Endodermal cell (in vitro differentiated cells): ENCODE data around the gene RDH13. TPM values are rescaled to one million over a fixed set of nuclear protein-coding genes. Genes with fewer than 3 reads are reported as not detected.
"Not testable (repeated sequence)": the region's sequence is repeated elsewhere in the genome, so short reads cannot be mapped to it uniquely, and the experiment has no call there.

Experiments
- DNase-seq: peaks from one replicate; pipeline ENCODE4 v3.0.0-alpha.2; 2017
- H3K27ac ChIP-seq: 2 replicates; pipeline ENCODE4 v1.5.1; 2013; ENCODE audit warnings: mild to moderate bottlenecking, low read depth, low read length, moderate library complexity
- H3K27me3 ChIP-seq: 2 replicates; pipeline ENCODE4 v1.6.1; 2013; ENCODE audit warnings: mild to moderate bottlenecking, low read length, moderate library complexity; ENCODE audit not compliant: insufficient read depth, control insufficient read depth, poor library complexity, severe bottlenecking
- H3K36me3 ChIP-seq: 2 replicates; pipeline ENCODE4 v1.7.0; 2013; ENCODE audit warnings: mild to moderate bottlenecking, low read length, moderate library complexity; ENCODE audit not compliant: control insufficient read depth, insufficient read depth
- H3K4me1 ChIP-seq: one replicate; pipeline ENCODE4 v1.7.0; 2013; ENCODE audit warnings: low read length; ENCODE audit not compliant: control insufficient read depth, insufficient read depth
- H3K4me3 ChIP-seq: 2 replicates; pipeline ENCODE4 v1.5.1; 2013; ENCODE audit warnings: mild to moderate bottlenecking, low read length, moderate library complexity
- H3K9ac ChIP-seq: 2 replicates; pipeline ENCODE4 v1.6.1; 2013; ENCODE audit warnings: mild to moderate bottlenecking, low read length, moderate library complexity; ENCODE audit not compliant: poor library complexity, severe bottlenecking; ENCODE audit errors: extremely low read depth
- H3K9me3 ChIP-seq: 2 replicates; pipeline ENCODE4 v1.6.1; 2013; ENCODE audit warnings: mild to moderate bottlenecking, low read length, moderate library complexity; ENCODE audit not compliant: control insufficient read depth
- H3K27ac Mint-ChIP-seq: 2 replicates; pipeline ENCODE4 v1.8.0; 2020; ENCODE audit warnings: mixed read lengths
- H3K27me3 Mint-ChIP-seq: 2 replicates; pipeline ENCODE4 v1.8.0; 2021; ENCODE audit warnings: mild to moderate bottlenecking, mixed read lengths; ENCODE audit not compliant: insufficient read depth
- H3K36me3 Mint-ChIP-seq: 2 replicates; pipeline ENCODE4 v1.8.0; 2020; ENCODE audit warnings: low read depth, mixed read lengths
- H3K4me1 Mint-ChIP-seq: 2 replicates; pipeline ENCODE4 v1.8.0; 2020; ENCODE audit warnings: mixed read lengths
- H3K4me3 Mint-ChIP-seq: 2 replicates; pipeline ENCODE4 v1.8.0; 2020; ENCODE audit warnings: mild to moderate bottlenecking, moderate library complexity, mixed read lengths
- H3K9me3 Mint-ChIP-seq: 2 replicates; pipeline ENCODE4 v1.8.0; 2020; ENCODE audit warnings: mild to moderate bottlenecking, mixed read lengths
- WGBS, 2 experiments: methylation state at CpG; one replicate each; pipeline versions ENCODE4 v1.1.5 to v1.1.7; 2013; ENCODE audit warnings: missing lambda C conversion rate in 2 of 2, mixed read lengths in 1 of 2; ENCODE audit not compliant: insufficient coverage in 1 of 2, insufficient read length in 1 of 2; 5-methylcytosine and 5-hydroxymethylcytosine counted together
- total RNA-seq, 2 donors: library from RNA; stranded (reverse); fragmentation: NEBNext Ultra II Directional in 1 of 2; extraction: Animal tissue kit (Norgen Biotek cat#: 25700) in 1 of 2; gene quantifications; 2 replicates in 1 of 2; 3 replicates in 1 of 2; pipeline ENCODE4 v1.2.1, GENCODE V29; 2021
- TF ChIP-seq, protein P1 (sequence below): fragments of 200-600 bp; sonication (generic); conservative IDR thresholded peaks from 2 replicates; pipeline ENCODE4 v1.5.0; 2021; ENCODE audit warnings: antibody characterized with exemption, mild to moderate bottlenecking

The RDH13 gene
- total RNA-seq, 2 donors from 2014 or later, result 20.6 to 39.0 TPM

DNA sequence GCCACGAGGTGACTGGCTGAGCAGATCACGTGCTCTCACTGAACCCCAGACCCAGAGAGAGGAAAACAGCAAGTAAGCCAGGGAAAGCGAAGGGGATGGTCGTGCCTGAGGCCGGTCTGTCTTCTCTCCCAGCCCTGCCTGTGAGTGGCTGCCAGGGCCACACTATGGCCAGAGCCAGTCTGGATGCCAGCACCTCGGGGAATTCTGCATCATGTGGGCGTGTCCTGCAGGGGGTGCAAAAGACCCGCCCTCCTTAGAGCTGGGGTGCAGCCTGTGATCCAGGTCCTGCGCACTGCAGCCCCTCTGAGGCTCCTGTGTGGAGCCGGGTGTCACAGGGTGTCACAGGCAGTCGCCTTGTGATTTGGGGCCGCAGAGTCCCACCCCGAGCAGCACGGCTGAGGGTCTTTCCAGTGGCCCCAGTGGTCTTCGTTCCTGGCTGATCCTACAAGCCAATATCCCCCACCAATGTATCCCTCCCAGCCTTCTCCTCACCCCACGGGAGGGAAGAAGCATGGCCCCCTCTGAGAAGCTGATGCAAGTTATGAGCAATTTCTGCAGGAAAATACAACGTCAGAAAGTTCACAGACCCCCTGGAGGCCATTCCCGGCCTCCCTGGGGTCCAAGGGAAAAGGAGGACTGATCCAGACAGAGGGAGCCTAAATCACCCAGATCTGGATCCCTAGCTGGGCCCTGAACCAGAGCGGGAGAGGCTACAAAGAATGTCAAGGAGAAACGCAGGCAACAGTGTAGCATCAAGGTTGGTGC, 46.8 kb upstream of the RDH13 start:
- Histone ChIP-seq H3K4me1 (no peaks in the 10 kb centered on the region), H3K36me3 (peaks cover 8% of the 10 kb centered on the region), H3K9me3 (no peaks in the 10 kb centered on the region), H3K4me3 (no peak overlapping the region), H3K9ac (no peak overlapping the region), H3K27me3 (no peaks in the 10 kb centered on the region), H3K27ac (no peak overlapping the region)
- H3K27me3 Mint-ChIP-seq, result no peaks in the 10 kb centered on the region
- TF ChIP-seq, protein P1, sequence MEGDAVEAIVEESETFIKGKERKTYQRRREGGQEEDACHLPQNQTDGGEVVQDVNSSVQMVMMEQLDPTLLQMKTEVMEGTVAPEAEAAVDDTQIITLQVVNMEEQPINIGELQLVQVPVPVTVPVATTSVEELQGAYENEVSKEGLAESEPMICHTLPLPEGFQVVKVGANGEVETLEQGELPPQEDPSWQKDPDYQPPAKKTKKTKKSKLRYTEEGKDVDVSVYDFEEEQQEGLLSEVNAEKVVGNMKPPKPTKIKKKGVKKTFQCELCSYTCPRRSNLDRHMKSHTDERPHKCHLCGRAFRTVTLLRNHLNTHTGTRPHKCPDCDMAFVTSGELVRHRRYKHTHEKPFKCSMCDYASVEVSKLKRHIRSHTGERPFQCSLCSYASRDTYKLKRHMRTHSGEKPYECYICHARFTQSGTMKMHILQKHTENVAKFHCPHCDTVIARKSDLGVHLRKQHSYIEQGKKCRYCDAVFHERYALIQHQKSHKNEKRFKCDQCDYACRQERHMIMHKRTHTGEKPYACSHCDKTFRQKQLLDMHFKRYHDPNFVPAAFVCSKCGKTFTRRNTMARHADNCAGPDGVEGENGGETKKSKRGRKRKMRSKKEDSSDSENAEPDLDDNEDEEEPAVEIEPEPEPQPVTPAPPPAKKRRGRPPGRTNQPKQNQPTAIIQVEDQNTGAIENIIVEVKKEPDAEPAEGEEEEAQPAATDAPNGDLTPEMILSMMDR, result no peak
- no peak overlapping the region for H3K4me3 Mint-ChIP-seq
- no peak overlapping the region for H3K27ac Mint-ChIP-seq
- WGBS, 2 experiments, result 91 to 92% methylated on average over 19 to 20 of the region's 20 CpGs
- H3K36me3 Mint-ChIP-seq, result peaks cover 26% of the 10 kb centered on the region
- DNase-seq, result no peak
- no peaks in the 10 kb centered on the region for H3K4me1 Mint-ChIP-seq
- H3K9me3 Mint-ChIP-seq, result no peaks in the 10 kb centered on the region

DNA sequence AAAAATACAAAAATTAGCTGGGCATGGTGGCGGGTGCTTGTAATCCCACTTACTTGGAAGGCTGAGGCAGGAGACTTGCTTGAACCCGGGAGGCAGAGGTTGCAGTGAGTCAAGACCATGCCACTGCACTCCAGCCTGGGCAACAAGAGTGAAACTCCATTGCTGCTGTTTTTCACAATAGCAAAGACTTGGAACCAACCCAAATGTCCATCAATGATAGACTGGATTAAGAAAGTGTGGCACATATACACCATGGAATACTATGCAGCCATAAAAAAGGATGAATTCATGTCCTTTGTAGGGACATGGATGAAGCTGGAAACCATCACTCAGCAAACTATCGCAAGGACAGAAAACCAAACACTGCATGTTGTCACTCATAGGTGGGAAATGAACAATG, 44.3 kb upstream of the RDH13 start:
- 82 to 92% methylated on average over 2 of the region's 3 CpGs for WGBS, 2 experiments
- H3K9me3 Mint-ChIP-seq, H3K27ac ChIP-seq, H3K4me1 ChIP-seq, H3K9ac ChIP-seq, H3K27me3 Mint-ChIP-seq, H3K27ac Mint-ChIP-seq, H3K4me3 Mint-ChIP-seq, H3K4me1 Mint-ChIP-seq, DNase-seq, H3K27me3 ChIP-seq, H3K9me3 ChIP-seq, H3K4me3 ChIP-seq: not testable (repeated sequence)
- H3K36me3 ChIP-seq, result peaks cover 12% of the 10 kb centered on the region
- peaks cover 38% of the 10 kb centered on the region for H3K36me3 Mint-ChIP-seq

DNA sequence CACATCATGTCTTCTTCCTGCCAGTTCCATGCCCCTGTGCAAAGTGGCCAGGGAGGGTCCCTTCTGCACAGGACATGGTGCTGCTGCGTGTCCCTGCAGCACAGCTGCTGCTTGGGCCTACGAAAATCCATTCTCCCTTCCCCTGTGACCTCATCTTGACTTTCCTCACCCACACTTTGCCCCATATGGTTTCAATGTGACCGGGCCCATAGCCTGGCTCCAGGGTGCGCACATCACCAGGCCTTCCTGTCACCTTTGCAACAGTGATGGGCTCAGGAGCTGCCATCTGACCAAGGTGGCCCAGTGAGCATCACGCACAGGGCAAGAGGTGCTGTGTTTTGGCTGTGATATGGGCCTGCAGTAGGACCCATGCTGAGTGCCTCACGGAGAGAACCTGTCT, 43.6 kb upstream of the RDH13 start:
- Mint-ChIP-seq H3K4me1 (no peaks in the 10 kb centered on the region), H3K27me3 (no peaks in the 10 kb centered on the region), H3K27ac (no peak overlapping the region), H3K9me3 (peaks cover 8% of the 10 kb centered on the region), H3K36me3 (peaks cover 41% of the 10 kb centered on the region), H3K4me3 (no peak overlapping the region)
- 93 to 100% methylated on average over 3 to 6 of the region's 6 CpGs for WGBS, 2 experiments
- DNase-seq, result no peak
- H3K9me3 ChIP-seq, result peaks cover 5% of the 10 kb centered on the region
- no peak overlapping the region for H3K27ac ChIP-seq
- no peaks in the 10 kb centered on the region for H3K27me3 ChIP-seq
- H3K36me3 ChIP-seq, result peaks cover 12% of the 10 kb centered on the region
- TF ChIP-seq, protein P1, result no peak
- H3K9ac ChIP-seq, result no peak overlapping the region
- H3K4me3 ChIP-seq, result no peak overlapping the region
- H3K4me1 ChIP-seq, result no peaks in the 10 kb centered on the region
